Measurements from ENCODE around the gene IQGAP3. TPM values are rescaled to one million over a fixed set of nuclear protein-coding genes. Genes with fewer than 3 reads are reported as not detected.

Gene IQGAP3
- total and polyA plus RNA-seq, 2 donors (not counting 1 experiment from before 2014, with no cell fraction given): 0.07 to 0.12 TPM

- no peaks in the 10 kb centered on the region for H3K9me3 ChIP-seq (ENCODE audit: control extremely low read depth in 1 of 3, control insufficient read depth in 2 of 3, insufficient read depth in 1 of 3, low read length in 2 of 3)
- H2AFZ ChIP-seq (ENCODE audit: insufficient read depth, low read depth, low read length, poor library complexity, severe bottlenecking): no peak overlapping the region
- H3K4me3 ChIP-seq (ENCODE audit: control extremely low read depth in 1 of 5, extremely low read depth in 1 of 5, insufficient read depth in 1 of 5, low read depth in 2 of 5, low read length in 4 of 5): no peak overlapping the region
- ATAC-seq (ENCODE audit: low read depth) (no peak), DNase-seq (no peak)
- TF ChIP-seq EZH2 (IDR thresholded peaks at IDR 0.05; ENCODE audit: borderline replicate concordance, insufficient read depth, low read depth, low read length, poor library complexity, severe bottlenecking) (no peak), CTCF (IDR thresholded peaks at IDR 0.05) (no peak)
- H3K27me3 ChIP-seq (replicated peaks in 1 of 4; ENCODE audit: control extremely low read depth in 1 of 4, control insufficient read depth in 3 of 4, insufficient read depth in 4 of 4, low read length in 3 of 4): no peaks in the 10 kb centered on the region
- peaks cover 7 to 94% of the 10 kb centered on the region in 2 experiments for H3K36me3 ChIP-seq (replicated peaks in 1 of 2; ENCODE audit: control extremely low read depth in 1 of 2, control insufficient read depth in 1 of 2, extremely low read depth in 1 of 2, insufficient read depth in 2 of 2, low read length in 1 of 2)
- H3K4me2 ChIP-seq (replicated peaks; ENCODE audit: low read depth, low read length, poor library complexity, severe bottlenecking): no peak overlapping the region
- intact Hi-C loops (cut with micrococcal nuclease): loop anchor here (1.0 to 2.0 kb wide), 6 partner anchors 13 to 129 kb away; partner anchors contain the start of genes GPATCH4 and MEF2D
- H3K9me3 Mint-ChIP-seq (ENCODE audit: insufficient read depth): no peaks in the 10 kb centered on the region
- peak overlapping the region; percentile 15 for H3K27ac Mint-ChIP-seq
- H3K79me2 ChIP-seq (ENCODE audit: control insufficient read depth, insufficient read depth, low read length): peaks cover 80% of the 10 kb centered on the region
- WGBS (ENCODE audit: insufficient coverage): 96% methylated on average over 14 of the region's 15 CpGs
- peaks cover 16 to 33% of the 10 kb centered on the region in 2 donors for H3K4me1 ChIP-seq (ENCODE audit: control insufficient read depth in 2 of 2, insufficient read depth in 2 of 2, low read length in 2 of 2)
- ChIA-PET POLR2A (interaction anchor here (1.6 to 2.3 kb wide), 2 partner anchors 21 to 23 kb away, joined by 5 to 46 read pairs; partner anchors contain the start of gene MEF2D), CTCF (interaction anchor here (0.9 to 15.5 kb wide), 10 partner anchors 18 to 130 kb away, joined by 3 to 383 read pairs (median 18); partner anchors contain the start of genes MEF2D and TTC24)
- peaks cover 88% of the 10 kb centered on the region for H4K20me1 ChIP-seq (ENCODE audit: control insufficient read depth, insufficient read depth, low read length, poor library complexity, severe bottlenecking)
- H3K27me3 Mint-ChIP-seq: no peaks in the 10 kb centered on the region
- no peak overlapping the region for H3K9ac ChIP-seq (ENCODE audit: low read length)
- no peak overlapping the region for H3K27ac ChIP-seq (ENCODE audit: low read length in 2 of 2)
- peaks cover 46% of the 10 kb centered on the region for H3K4me1 Mint-ChIP-seq
- no peak overlapping the region for H3K4me3 Mint-ChIP-seq
Observed at GRCh38 chr1:156479093-156480015, 93.0 kb downstream of the IQGAP3 start.

GRCh38 chr1:156478250-156478627 lies 94.1 kb downstream of the IQGAP3 start:
- no peak overlapping the region for H3K27ac ChIP-seq (ENCODE audit: low read length in 2 of 2)
- no peak overlapping the region for H3K4me3 ChIP-seq (ENCODE audit: control extremely low read depth in 1 of 5, extremely low read depth in 1 of 5, insufficient read depth in 1 of 5, low read depth in 2 of 5, low read length in 4 of 5)
- Mint-ChIP-seq H3K4me3 (no peak overlapping the region), H3K4me1 (peaks cover 36% of the 10 kb centered on the region), H3K9me3 (ENCODE audit: insufficient read depth) (no peaks in the 10 kb centered on the region), H3K27ac (no peak overlapping the region), H3K27me3 (no peaks in the 10 kb centered on the region)
- peaks cover 86% of the 10 kb centered on the region for H4K20me1 ChIP-seq (ENCODE audit: control insufficient read depth, insufficient read depth, low read length, poor library complexity, severe bottlenecking)
- intact Hi-C loops (cut with micrococcal nuclease): no loop called here
- TF ChIP-seq EZH2 (IDR thresholded peaks at IDR 0.05; ENCODE audit: borderline replicate concordance, insufficient read depth, low read depth, low read length, poor library complexity, severe bottlenecking) (no peak), CTCF (IDR thresholded peaks at IDR 0.05) (no peak)
- WGBS (ENCODE audit: insufficient coverage): 97% methylated on average over 6 of the region's 8 CpGs
- no peaks in the 10 kb centered on the region for H3K9me3 ChIP-seq (ENCODE audit: control extremely low read depth in 1 of 3, control insufficient read depth in 2 of 3, insufficient read depth in 1 of 3, low read length in 2 of 3)
- peaks cover 16 to 31% of the 10 kb centered on the region in 2 donors for H3K4me1 ChIP-seq (ENCODE audit: control insufficient read depth in 2 of 2, insufficient read depth in 2 of 2, low read length in 2 of 2)
- ATAC-seq (ENCODE audit: low read depth) (no peak), DNase-seq (no peak)
- POLR2A ChIA-PET: no interaction called here
- no peaks in the 10 kb centered on the region for H3K27me3 ChIP-seq (replicated peaks in 1 of 4; ENCODE audit: control extremely low read depth in 1 of 4, control insufficient read depth in 3 of 4, insufficient read depth in 4 of 4, low read length in 3 of 4)
- peaks cover 7 to 99% of the 10 kb centered on the region in 2 experiments for H3K36me3 ChIP-seq (replicated peaks in 1 of 2; ENCODE audit: control extremely low read depth in 1 of 2, control insufficient read depth in 1 of 2, extremely low read depth in 1 of 2, insufficient read depth in 2 of 2, low read length in 1 of 2)
- no peak overlapping the region for H3K4me2 ChIP-seq (replicated peaks; ENCODE audit: low read depth, low read length, poor library complexity, severe bottlenecking)
- no peak overlapping the region for H3K9ac ChIP-seq (ENCODE audit: low read length)
- peaks cover 77% of the 10 kb centered on the region for H3K79me2 ChIP-seq (ENCODE audit: control insufficient read depth, insufficient read depth, low read length)
- CTCF ChIA-PET: interaction anchor here (0.9 to 1.2 kb wide), 3 partner anchors 20 to 32 kb away, joined by 3 read pairs; no protein-coding TSS in a partner anchor
- H2AFZ ChIP-seq (ENCODE audit: insufficient read depth, low read depth, low read length, poor library complexity, severe bottlenecking): no peak overlapping the region
